Measurements from ENCODE around the gene STC2. TPM values are rescaled to one million over a fixed set of nuclear protein-coding genes. Genes with fewer than 3 reads are reported as not detected.

STC2 gene
- total and polyA plus RNA-seq, 8 donors: 2.9 to 5.6 (median 5.0) TPM

DNA sequence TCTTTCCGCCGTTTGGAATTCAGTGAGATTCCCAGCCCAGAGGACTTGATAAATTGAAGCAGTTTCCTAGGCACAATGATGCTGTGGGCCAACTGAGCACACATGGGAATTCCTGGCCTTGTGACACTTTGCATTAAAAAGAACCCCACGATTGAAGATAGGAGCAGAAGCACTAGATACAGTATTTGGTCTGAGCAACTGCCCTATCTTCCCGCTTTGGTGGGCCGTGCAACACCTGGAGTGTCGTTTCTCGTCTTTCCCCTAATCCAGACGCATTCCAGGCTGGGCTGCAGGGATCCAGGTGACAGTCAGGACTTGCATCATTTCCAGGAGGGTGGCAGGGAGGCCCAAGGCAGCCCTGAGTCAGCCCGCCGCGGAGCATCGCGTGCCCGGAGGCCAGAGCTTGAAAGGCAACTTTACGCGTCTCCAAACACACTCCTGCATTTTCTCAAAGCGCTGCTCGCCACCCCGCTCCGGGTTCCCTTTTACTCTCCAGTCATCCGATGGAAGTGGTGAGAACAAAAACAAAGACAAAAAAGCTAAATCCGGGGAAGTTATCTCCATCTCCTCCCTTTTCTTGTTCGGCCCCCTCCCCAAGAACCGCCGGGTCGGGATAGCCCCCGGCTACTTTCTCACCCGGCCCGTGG lies 753 bp upstream of the STC2 start:
- no peak for DNase-seq

DNA sequence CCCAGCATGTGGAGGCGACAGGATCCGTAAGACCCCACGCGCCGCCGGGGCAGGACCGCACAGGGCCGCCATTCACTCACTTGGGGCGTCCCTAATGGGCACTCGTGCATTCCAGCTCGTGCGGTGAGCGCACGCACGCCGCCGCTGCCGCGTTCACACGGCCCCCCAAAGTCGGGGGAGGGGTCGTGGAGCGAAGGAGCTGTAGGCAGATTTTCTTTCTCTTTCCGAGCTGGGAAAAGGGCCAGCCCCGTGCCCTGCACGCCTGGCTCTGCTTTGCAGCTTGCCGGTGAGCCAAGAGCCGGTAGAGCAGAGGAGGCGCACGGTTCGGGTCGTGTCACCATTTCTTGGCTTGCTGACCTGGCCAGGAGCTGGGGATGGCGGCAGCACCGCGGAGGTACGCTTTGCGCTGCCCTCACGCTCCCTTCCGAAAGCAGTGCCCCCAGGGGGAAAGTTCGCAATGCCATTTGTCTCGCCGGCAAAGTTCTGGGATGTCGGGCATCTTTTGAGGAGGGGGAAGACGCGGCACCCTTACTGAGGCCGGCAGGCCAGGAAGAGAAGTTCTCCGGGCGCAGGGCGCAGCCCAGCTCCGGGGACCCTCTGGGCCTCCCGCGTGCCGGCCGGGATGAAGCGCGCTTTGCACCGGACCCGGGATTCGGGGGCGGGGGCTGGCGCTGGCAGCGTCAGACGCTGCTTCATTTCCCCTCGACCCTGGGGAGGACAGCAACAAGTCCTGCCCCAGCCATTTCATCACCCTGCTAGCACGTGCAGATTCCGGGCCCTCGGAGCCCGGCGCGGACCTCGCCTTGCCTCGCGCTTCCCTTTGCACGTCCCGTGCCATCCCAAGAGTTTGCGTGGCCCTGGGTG lies 898 bp downstream of the STC2 start:
- H3K9me3 ChIP-seq: no peaks in the 10 kb centered on the region
- H3K27me3 ChIP-seq: peaks cover 40 to 95% of the 10 kb centered on the region in 2 donors
- peak overlapping the region in 1 of 2 donors; percentile 53 for H3K27ac ChIP-seq
- intact Hi-C loops (cut with DNase I): no loop called here
- DNase-seq (no peak), ATAC-seq (no peak)
- no peaks in the 10 kb centered on the region for H3K36me3 ChIP-seq
- TF ChIP-seq, protein P1, sequence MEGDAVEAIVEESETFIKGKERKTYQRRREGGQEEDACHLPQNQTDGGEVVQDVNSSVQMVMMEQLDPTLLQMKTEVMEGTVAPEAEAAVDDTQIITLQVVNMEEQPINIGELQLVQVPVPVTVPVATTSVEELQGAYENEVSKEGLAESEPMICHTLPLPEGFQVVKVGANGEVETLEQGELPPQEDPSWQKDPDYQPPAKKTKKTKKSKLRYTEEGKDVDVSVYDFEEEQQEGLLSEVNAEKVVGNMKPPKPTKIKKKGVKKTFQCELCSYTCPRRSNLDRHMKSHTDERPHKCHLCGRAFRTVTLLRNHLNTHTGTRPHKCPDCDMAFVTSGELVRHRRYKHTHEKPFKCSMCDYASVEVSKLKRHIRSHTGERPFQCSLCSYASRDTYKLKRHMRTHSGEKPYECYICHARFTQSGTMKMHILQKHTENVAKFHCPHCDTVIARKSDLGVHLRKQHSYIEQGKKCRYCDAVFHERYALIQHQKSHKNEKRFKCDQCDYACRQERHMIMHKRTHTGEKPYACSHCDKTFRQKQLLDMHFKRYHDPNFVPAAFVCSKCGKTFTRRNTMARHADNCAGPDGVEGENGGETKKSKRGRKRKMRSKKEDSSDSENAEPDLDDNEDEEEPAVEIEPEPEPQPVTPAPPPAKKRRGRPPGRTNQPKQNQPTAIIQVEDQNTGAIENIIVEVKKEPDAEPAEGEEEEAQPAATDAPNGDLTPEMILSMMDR (IDR thresholded peaks at IDR 0.05): no peak
- peaks cover 17 to 66% of the 10 kb centered on the region in 2 donors for H3K4me1 ChIP-seq
- peak overlapping the region; percentile 34 to 42 for H3K4me3 ChIP-seq

More for the DNA sequence above, 753 bp upstream of the STC2 start:
- Histone ChIP-seq H3K27ac (peak overlapping the region; percentile 4 to 53), H3K4me3 (peak overlapping the region; percentile 34 to 42), H3K9me3 (no peaks in the 10 kb centered on the region), H3K36me3 (no peaks in the 10 kb centered on the region), H3K4me1 (peaks cover 17 to 52% of the 10 kb centered on the region in 2 donors), H3K27me3 (peaks cover 40 to 93% of the 10 kb centered on the region in 2 donors)
- peak; percentile 13 for ATAC-seq
- TF ChIP-seq, protein P1 (IDR thresholded peaks at IDR 0.05): no peak
- intact Hi-C loops (cut with DNase I): no loop called here

DNA sequence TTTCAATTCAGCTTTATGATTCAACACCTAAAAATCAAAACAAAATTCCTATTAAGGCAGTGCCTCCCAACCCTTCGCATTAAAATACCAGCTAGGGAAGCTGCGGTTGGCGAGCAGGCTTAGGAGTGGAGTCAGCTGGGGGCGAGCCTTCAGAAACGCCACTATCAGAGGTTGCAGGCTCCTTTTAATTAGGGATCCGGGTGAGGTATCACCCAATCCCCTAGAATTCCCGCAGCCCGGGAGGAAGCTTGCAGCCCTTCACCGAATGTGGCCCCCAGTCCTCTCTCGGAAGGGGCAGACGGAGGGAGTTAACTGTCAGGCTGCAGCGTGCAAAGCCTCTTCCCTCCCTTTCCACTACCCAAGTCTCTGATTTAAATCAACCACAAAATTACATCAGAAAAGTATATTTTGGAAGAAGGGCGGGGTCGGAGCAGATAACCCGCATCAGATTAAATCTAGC lies 1.7 kb downstream of the STC2 start:
- Histone ChIP-seq H3K36me3 (no peaks in the 10 kb centered on the region), H3K9me3 (no peaks in the 10 kb centered on the region), H3K27me3 (peaks cover 40 to 87% of the 10 kb centered on the region in 2 donors), H3K4me3 (peak overlapping the region in 1 of 2 donors; percentile 42), H3K27ac (peak overlapping the region in 1 of 2 donors; percentile 53), H3K4me1 (peaks cover 17 to 66% of the 10 kb centered on the region in 2 donors)
- DNase-seq: no peak
- TF ChIP-seq, protein P1 (IDR thresholded peaks at IDR 0.05): no peak
- no peak for ATAC-seq
- intact Hi-C loops (cut with DNase I): no loop called here

DNA sequence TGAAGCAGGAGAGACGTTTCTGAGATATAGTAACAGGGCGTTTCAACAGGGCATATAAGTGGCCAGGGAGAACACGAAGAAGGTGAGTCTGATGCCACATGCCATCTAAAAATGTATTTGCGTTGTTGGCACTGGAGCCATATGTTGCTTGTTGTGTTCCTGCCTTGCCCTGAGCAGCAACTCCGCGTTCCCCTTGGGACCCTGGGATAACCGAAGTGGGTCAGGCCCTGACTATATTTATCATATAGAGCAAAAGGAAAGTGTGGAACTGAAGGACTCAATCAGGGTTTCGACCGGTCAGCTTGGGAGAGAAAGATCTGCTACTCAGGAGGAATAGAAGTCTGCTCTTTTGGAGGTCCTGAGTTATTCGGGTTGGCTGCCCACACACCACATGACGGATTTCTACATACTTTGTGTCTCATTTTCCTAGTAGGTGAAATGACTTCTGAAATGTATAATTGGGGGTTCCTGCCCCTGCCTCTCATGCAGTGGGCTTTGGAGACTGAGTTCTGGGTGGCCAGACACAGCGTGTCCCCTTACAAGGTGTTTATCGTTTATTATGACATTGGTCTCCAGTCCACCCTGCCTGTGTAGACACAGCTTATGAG lies 3.0 kb downstream of the STC2 start:
- no peaks in the 10 kb centered on the region for H3K36me3 ChIP-seq
- H3K9me3 ChIP-seq: no peaks in the 10 kb centered on the region
- peak overlapping the region; percentile 69 to 76 for H3K27ac ChIP-seq
- H3K4me3 ChIP-seq: no peak overlapping the region
- no peak for ATAC-seq
- peaks cover 17 to 66% of the 10 kb centered on the region in 2 donors for H3K4me1 ChIP-seq
- intact Hi-C loops (cut with DNase I): no loop called here
- TF ChIP-seq, protein P1 (IDR thresholded peaks at IDR 0.05): no peak
- no peak for DNase-seq
- peaks cover 40 to 74% of the 10 kb centered on the region in 2 donors for H3K27me3 ChIP-seq
